ENCODE results near the gene CCDC186.

The CCDC186 gene

GRCh38 chr10:114083040-114083439, 91.0 kb downstream of the CCDC186 start:
- TF ChIP-seq EZH2phosphoT487 (IDR thresholded peaks at IDR 0.05; ENCODE audit: borderline replicate concordance, low read length), result no peak
- TF ChIP-seq, protein P1, sequence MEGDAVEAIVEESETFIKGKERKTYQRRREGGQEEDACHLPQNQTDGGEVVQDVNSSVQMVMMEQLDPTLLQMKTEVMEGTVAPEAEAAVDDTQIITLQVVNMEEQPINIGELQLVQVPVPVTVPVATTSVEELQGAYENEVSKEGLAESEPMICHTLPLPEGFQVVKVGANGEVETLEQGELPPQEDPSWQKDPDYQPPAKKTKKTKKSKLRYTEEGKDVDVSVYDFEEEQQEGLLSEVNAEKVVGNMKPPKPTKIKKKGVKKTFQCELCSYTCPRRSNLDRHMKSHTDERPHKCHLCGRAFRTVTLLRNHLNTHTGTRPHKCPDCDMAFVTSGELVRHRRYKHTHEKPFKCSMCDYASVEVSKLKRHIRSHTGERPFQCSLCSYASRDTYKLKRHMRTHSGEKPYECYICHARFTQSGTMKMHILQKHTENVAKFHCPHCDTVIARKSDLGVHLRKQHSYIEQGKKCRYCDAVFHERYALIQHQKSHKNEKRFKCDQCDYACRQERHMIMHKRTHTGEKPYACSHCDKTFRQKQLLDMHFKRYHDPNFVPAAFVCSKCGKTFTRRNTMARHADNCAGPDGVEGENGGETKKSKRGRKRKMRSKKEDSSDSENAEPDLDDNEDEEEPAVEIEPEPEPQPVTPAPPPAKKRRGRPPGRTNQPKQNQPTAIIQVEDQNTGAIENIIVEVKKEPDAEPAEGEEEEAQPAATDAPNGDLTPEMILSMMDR (IDR thresholded peaks at IDR 0.05; ENCODE audit: low read depth, low read length, poor library complexity, severe bottlenecking), result no peak
- Histone ChIP-seq H3K4me1 (ENCODE audit: control insufficient read depth, low read length) (no peaks in the 10 kb centered on the region), H3K4me2 (ENCODE audit: low read length) (no peak overlapping the region), H3K9me3 (ENCODE audit: control insufficient read depth, insufficient read depth, low read length) (no peaks in the 10 kb centered on the region), H3F3A (ENCODE audit: control insufficient read depth, insufficient read depth) (no peaks in the 10 kb centered on the region), H3K4me3 (ENCODE audit: low read length) (no peak overlapping the region), H4K20me1 (ENCODE audit: control insufficient read depth, insufficient read depth, low read depth, low read length) (no peaks in the 10 kb centered on the region), H3K79me2 (ENCODE audit: control insufficient read depth, low read length) (no peaks in the 10 kb centered on the region), H3K27me3 (ENCODE audit: control insufficient read depth, low read length) (0 out of 2 replicates have a peak, but pooled peaks cover 6% of the 10 kb centered on the region), H3K9me2 (replicated peaks; ENCODE audit: control insufficient read depth, low read length) (no peaks in the 10 kb centered on the region), H3K27ac (ENCODE audit: low read depth, low read length) (no peak overlapping the region), H3K36me3 (ENCODE audit: control insufficient read depth, low read length) (no peaks in the 10 kb centered on the region)

- no peaks in the 10 kb centered on the region for H3K79me2 ChIP-seq (ENCODE audit: control insufficient read depth, low read length)
- no peaks in the 10 kb centered on the region for H3F3A ChIP-seq (ENCODE audit: control insufficient read depth, insufficient read depth)
- H3K4me2 ChIP-seq (ENCODE audit: low read length), result no peak overlapping the region
- no peaks in the 10 kb centered on the region for H3K9me2 ChIP-seq (replicated peaks; ENCODE audit: control insufficient read depth, low read length)
- H3K4me1 ChIP-seq (ENCODE audit: control insufficient read depth, low read length), result no peaks in the 10 kb centered on the region
- 0 out of 2 replicates have a peak, but pooled peaks cover 6% of the 10 kb centered on the region for H3K27me3 ChIP-seq (ENCODE audit: control insufficient read depth, low read length)
- TF ChIP-seq, protein P1 (IDR thresholded peaks at IDR 0.05; ENCODE audit: low read depth, low read length, poor library complexity, severe bottlenecking), result no peak
- TF ChIP-seq EZH2phosphoT487 (IDR thresholded peaks at IDR 0.05; ENCODE audit: borderline replicate concordance, low read length), result no peak
- no peaks in the 10 kb centered on the region for H3K9me3 ChIP-seq (ENCODE audit: control insufficient read depth, insufficient read depth, low read length)
- no peak overlapping the region for H3K4me3 ChIP-seq (ENCODE audit: low read length)
- no peaks in the 10 kb centered on the region for H3K36me3 ChIP-seq (ENCODE audit: control insufficient read depth, low read length)
- no peak overlapping the region for H3K27ac ChIP-seq (ENCODE audit: low read depth, low read length)
- no peaks in the 10 kb centered on the region for H4K20me1 ChIP-seq (ENCODE audit: control insufficient read depth, insufficient read depth, low read depth, low read length)
Measured at GRCh38 chr10:114081911-114082583, 92.0 kb downstream of the CCDC186 start.

DNA sequence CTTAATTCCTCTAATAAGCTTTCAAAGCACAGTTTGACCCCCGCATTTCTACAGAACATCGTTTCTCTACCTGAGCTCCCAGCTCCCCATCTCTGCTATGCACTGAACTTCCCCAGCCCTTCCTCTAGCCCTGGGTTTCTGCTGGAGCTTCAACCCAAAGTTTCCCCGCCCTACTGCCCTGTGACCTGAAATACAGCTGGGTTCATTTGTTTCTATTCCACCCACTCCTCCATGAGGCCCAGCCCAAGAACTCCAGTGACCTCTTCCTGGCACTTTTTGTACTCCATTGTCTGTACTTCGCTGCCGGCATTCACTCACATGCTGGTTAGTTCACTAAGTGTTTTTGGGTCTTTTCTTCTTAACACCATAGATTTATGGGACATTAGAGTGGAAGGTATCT, 94.6 kb downstream of the CCDC186 start:
- no peak overlapping the region for H3K4me3 ChIP-seq (ENCODE audit: low read length)
- H3K9me3 ChIP-seq (ENCODE audit: control insufficient read depth, insufficient read depth, low read length), result no peaks in the 10 kb centered on the region
- H3F3A ChIP-seq (ENCODE audit: control insufficient read depth, insufficient read depth), result no peaks in the 10 kb centered on the region
- H3K27ac ChIP-seq (ENCODE audit: low read depth, low read length), result no peak overlapping the region
- 0 out of 2 replicates have a peak, but pooled peaks cover 6% of the 10 kb centered on the region for H3K27me3 ChIP-seq (ENCODE audit: control insufficient read depth, low read length)
- no peaks in the 10 kb centered on the region for H3K4me1 ChIP-seq (ENCODE audit: control insufficient read depth, low read length)
- no peaks in the 10 kb centered on the region for H4K20me1 ChIP-seq (ENCODE audit: control insufficient read depth, insufficient read depth, low read depth, low read length)
- H3K4me2 ChIP-seq (ENCODE audit: low read length), result no peak overlapping the region
- no peaks in the 10 kb centered on the region for H3K79me2 ChIP-seq (ENCODE audit: control insufficient read depth, low read length)
- H3K36me3 ChIP-seq (ENCODE audit: control insufficient read depth, low read length), result no peaks in the 10 kb centered on the region
- H3K9me2 ChIP-seq (replicated peaks; ENCODE audit: control insufficient read depth, low read length), result no peaks in the 10 kb centered on the region
- TF ChIP-seq EZH2phosphoT487 (IDR thresholded peaks at IDR 0.05; ENCODE audit: borderline replicate concordance, low read length), result no peak
- TF ChIP-seq, protein P1 (IDR thresholded peaks at IDR 0.05; ENCODE audit: low read depth, low read length, poor library complexity, severe bottlenecking), result no peak
